Measurements from ENCODE around the gene WASHC2A. TPM values are rescaled to one million over a fixed set of nuclear protein-coding genes. Genes with fewer than 3 reads are reported as not detected.
A peak's percentile ranks its signal among the peaks of the same experiment; 100 is the strongest.
"Not testable (repeated sequence)": the region's sequence is repeated elsewhere in the genome, so short reads cannot be mapped to it uniquely, and the experiment has no call there.

Gene WASHC2A
- total RNA-seq, 2 donors from 2014 or later, result 78.9 to 183 TPM

DNA sequence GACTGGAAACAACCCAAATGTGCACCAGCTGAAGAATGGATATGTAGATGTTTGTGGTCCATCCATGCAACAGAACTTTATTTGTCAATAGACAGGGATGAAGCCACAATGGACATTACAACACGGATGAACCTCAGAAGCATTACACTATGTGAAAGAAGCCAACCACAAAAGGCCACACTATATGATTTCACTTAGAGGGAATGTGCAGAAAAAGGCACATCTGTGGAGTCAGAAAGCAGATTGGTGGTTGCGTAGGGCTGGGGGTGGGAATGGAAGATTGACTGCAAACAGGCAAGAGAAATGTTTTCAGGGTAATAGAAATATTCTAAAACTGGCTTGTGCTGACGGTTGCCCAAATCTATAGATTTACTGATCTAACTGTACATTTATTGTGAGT lies 34.3 kb upstream of the WASHC2A start:
- Histone ChIP-seq H3K9me3 (no peaks in the 10 kb centered on the region), H3K4me3 (no peak overlapping the region), H3K27me3 (no peaks in the 10 kb centered on the region), H3K36me3 (no peaks in the 10 kb centered on the region), H3K4me1 (no peaks in the 10 kb centered on the region), H3K27ac (no peak overlapping the region)
- no peak for DNase-seq (ENCODE audit: low spot score)
- no peak for TF ChIP-seq CTCF (IDR thresholded peaks at IDR 0.05)

GRCh38 chr10:50035337-50035736 lies 32.4 kb upstream of the WASHC2A start:
- H3K4me3 ChIP-seq; H3K27me3 ChIP-seq; DNase-seq (ENCODE audit: low spot score); H3K9me3 ChIP-seq; H3K4me1 ChIP-seq; H3K36me3 ChIP-seq; H3K27ac ChIP-seq: not testable (repeated sequence)

DNA sequence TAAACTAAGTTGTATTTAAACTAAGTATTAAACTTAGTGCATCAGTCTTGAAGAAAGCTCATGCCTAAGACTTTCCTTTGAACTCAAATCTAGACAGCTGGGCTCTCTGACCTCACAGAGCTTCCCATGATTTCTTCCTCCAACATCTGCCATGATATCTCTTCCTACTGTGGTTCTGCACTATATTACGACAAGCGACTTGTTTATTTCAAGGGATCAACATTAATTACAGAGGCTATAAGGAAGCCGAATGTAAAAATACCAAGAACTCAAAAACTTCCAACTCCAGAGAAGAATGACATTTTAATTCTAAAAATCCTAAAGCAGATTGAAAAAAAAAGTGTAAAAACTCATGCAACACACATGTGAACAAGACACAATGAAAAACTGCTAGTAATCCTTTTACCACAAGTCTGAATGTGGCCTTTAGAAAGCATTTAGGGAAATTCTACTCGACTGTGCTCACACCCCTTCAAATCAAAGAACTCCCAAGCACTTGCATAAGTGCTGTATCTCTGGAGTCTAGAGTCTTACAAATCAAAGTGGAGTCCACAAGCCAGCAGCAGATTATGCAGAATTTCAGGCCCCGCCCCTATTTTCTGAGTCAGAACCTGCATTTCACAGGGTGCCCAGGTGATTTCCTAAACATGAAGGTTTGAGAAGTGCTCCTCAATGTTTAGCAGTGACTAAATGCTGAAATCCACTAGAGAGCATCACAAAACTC lies 22.7 kb upstream of the WASHC2A start:
- no peaks in the 10 kb centered on the region for H3K27me3 ChIP-seq
- no peak for DNase-seq (ENCODE audit: low spot score)
- H3K27ac ChIP-seq, result no peak overlapping the region
- no peak overlapping the region for H3K4me3 ChIP-seq
- TF ChIP-seq CTCF (IDR thresholded peaks at IDR 0.05), result no peak
- H3K4me1 ChIP-seq, result no peaks in the 10 kb centered on the region
- H3K9me3 ChIP-seq, result no peaks in the 10 kb centered on the region
- H3K36me3 ChIP-seq, result peaks cover 11% of the 10 kb centered on the region

DNA sequence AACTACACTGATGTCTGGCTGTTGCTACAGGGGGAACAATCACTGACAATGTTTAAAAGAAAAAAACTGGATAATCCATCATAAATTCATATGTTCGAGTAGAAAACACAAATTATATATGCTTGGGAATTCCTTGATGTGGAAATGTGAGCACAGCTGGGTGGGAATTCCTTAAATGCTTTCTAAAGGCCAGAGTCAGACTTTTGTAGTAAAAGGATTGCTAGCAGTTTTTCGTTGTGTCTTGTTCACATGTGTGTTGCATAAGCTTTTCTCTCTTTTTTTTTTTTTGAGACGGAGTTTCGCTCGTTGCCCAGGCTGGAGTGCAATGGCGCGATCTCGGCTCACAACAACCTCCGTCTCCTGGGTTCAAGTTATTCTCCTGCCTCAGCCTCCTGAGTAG lies 21.3 kb upstream of the WASHC2A start:
- peaks cover 11% of the 10 kb centered on the region for H3K36me3 ChIP-seq
- not testable (repeated sequence) for DNase-seq (ENCODE audit: low spot score); H3K27me3 ChIP-seq; H3K4me3 ChIP-seq; H3K9me3 ChIP-seq; H3K27ac ChIP-seq; H3K4me1 ChIP-seq

- peaks cover 11% of the 10 kb centered on the region for H3K36me3 ChIP-seq
- DNase-seq (ENCODE audit: low spot score); H3K27me3 ChIP-seq; H3K4me1 ChIP-seq; H3K4me3 ChIP-seq; H3K9me3 ChIP-seq; H3K27ac ChIP-seq: not testable (repeated sequence)
These were observed 20.2 kb upstream of the WASHC2A start for GRCh38 chr10:50047594-50047993.

GRCh38 chr10:50051995-50052660 lies 15.6 kb upstream of the WASHC2A start:
- not testable (repeated sequence) for H3K4me1 ChIP-seq; H3K4me3 ChIP-seq; H3K27me3 ChIP-seq; H3K9me3 ChIP-seq; DNase-seq (ENCODE audit: low spot score)
- Histone ChIP-seq H3K36me3 (peaks cover 14% of the 10 kb centered on the region), H3K27ac (peak overlapping the region; percentile 31 to 78)

DNA sequence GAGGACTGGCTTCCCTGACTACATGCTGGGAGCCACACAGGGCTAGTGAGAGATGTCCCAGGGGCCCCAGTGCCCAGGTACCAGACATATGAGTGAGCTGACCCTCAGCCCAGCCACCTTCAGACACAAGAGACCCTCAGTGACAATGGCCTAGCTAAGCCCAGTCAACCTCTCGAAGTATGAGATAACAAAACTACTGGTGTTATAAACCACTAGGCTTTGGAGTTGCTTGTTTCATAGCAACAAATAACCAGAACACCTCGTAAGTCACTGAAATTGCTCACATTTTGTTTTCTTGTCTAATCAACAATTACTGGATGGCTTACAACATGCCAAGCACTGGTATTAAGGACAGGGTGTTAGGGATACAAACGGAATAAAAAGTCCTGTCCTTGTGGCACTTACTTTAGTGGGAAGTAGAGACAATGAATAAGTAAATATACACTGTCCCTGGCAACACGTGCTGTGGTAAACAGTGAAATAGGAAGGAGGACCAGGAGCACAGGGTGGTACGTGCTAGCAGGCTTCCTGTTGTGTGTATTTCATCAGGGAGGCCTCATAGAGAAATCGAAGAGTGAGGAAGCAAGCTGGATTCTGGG lies 14.9 kb upstream of the WASHC2A start:
- H3K4me1 ChIP-seq; H3K4me3 ChIP-seq; H3K27me3 ChIP-seq; H3K9me3 ChIP-seq; DNase-seq (ENCODE audit: low spot score): not testable (repeated sequence)
- Histone ChIP-seq H3K36me3 (peaks cover 14% of the 10 kb centered on the region), H3K27ac (peak overlapping the region; percentile 31 to 78)

DNA sequence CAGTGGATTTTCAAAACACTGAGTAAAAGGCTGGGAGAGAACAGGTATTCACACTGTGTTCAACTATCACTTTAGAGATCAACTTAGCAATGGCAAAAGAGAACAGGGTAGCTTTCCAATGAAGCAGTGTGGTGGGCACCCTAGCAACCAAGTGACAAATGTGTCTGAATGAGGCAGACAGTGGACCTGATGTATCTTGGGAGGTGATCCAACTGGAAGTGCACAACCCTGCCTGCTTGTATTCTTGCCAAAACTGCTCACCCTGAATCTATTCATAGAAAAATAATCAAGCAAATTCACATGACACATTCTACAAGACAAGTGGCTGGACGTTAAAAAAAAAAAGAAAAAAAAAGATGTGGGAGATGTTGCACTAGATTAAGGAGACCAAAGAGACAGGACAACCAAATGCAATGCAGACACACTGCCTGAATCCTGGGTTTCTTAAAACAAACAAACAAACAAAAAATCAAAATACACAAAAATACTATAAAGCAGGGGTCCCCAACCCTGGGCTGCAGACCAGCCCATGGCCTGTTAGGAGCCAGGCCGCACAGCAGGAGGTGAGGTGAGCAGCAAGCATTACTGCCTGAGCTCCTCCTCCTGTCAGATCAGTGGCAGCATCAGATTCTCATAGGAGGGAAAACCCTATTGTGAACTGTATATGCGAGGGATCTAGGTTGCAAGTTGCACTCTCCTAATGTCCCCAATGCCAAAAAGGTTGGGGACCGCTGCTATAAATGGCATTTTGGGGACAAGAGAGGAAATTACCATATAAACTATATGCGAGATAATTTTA lies 12.1 kb upstream of the WASHC2A start:
- not testable (repeated sequence) for H3K27me3 ChIP-seq; H3K4me3 ChIP-seq; H3K4me1 ChIP-seq; H3K9me3 ChIP-seq; DNase-seq (ENCODE audit: low spot score); H3K36me3 ChIP-seq
- H3K27ac ChIP-seq, result peak overlapping the region; percentile 4 to 78

DNA sequence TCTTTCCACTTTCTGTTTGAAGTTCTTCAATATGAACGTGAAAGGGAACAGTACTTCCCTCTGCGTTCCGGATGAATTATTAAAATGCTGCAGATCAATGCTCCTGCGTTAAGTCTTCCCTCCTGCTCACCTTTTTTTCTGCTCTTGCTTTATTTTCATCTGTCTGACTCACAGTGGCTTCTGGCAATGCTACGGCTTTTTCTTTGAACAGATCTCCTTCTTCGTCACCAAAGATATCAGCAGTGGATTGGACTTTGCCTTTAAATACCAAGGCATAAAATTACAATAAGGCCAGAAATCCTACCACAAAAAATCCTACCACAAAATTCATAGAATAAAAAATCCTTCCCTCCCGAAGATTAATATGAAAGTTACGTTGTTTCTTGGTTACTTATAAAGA lies 11.1 kb upstream of the WASHC2A start:
- not testable (repeated sequence) for H3K27me3 ChIP-seq; H3K4me1 ChIP-seq; H3K36me3 ChIP-seq; DNase-seq (ENCODE audit: low spot score); H3K4me3 ChIP-seq; H3K9me3 ChIP-seq
- peak overlapping the region in 1 of 2 donors; percentile 78 for H3K27ac ChIP-seq

GRCh38 chr10:50058727-50059126 lies 9.0 kb upstream of the WASHC2A start:
- not testable (repeated sequence) for H3K27me3 ChIP-seq; H3K4me3 ChIP-seq; H3K4me1 ChIP-seq; DNase-seq (ENCODE audit: low spot score); H3K36me3 ChIP-seq; H3K9me3 ChIP-seq
- peak overlapping the region; percentile 8 to 72 for H3K27ac ChIP-seq

GRCh38 chr10:50059946-50060345 lies 7.8 kb upstream of the WASHC2A start:
- H3K4me1 ChIP-seq; H3K27me3 ChIP-seq; DNase-seq (ENCODE audit: low spot score); H3K9me3 ChIP-seq; H3K36me3 ChIP-seq: not testable (repeated sequence)
- peak overlapping the region; percentile 19 to 59 for H3K27ac ChIP-seq
- peak overlapping the region; percentile 20 to 32 for H3K4me3 ChIP-seq

GRCh38 chr10:50061548-50061947 lies 6.2 kb upstream of the WASHC2A start:
- not testable (repeated sequence) for H3K4me1 ChIP-seq; H3K36me3 ChIP-seq; H3K27me3 ChIP-seq; DNase-seq (ENCODE audit: low spot score); H3K9me3 ChIP-seq
- Histone ChIP-seq H3K4me3 (peak overlapping the region; percentile 25 to 27), H3K27ac (peak overlapping the region in 1 of 2 donors; percentile 61)

Measured in right atrium auricular region (tissue), 2 donors.